ENCODE measurements around the gene LZTS3. TPM values are rescaled to one million over a fixed set of nuclear protein-coding genes. Genes with fewer than 3 reads are reported as not detected.
"Not testable (repeated sequence)": the region's sequence is repeated elsewhere in the genome, so short reads cannot be mapped to it uniquely, and the experiment has no call there.

LZTS3 gene
- total RNA-seq, 2 donors from 2014 or later = 26.8 to 27.7 TPM

GRCh38 chr20:3119044-3119443 lies 54.3 kb downstream of the LZTS3 start:
- H3K27ac Mint-ChIP-seq = no peak overlapping the region
- TF ChIP-seq CTCF (conservative IDR thresholded peaks at IDR 0.05) = no peak
- H3K9me3 ChIP-seq (ENCODE audit: control insufficient read depth, low read length) = peaks cover 26% of the 10 kb centered on the region
- peaks cover 45% of the 10 kb centered on the region for H3K36me3 Mint-ChIP-seq (ENCODE audit: low read depth)
- no peak overlapping the region for H3K4me3 ChIP-seq (ENCODE audit: low read length)
- H3K27me3 Mint-ChIP-seq (ENCODE audit: insufficient read depth) = peaks cover 2% of the 10 kb centered on the region
- no peak overlapping the region for H3K27ac ChIP-seq (ENCODE audit: low read depth, low read length)
- H3K4me1 ChIP-seq (ENCODE audit: control insufficient read depth, insufficient read depth, low read length) = no peaks in the 10 kb centered on the region
- no peak overlapping the region for H3K4me3 Mint-ChIP-seq
- no peak overlapping the region for H3K9ac ChIP-seq (ENCODE audit: extremely low read depth, low read length, poor library complexity, severe bottlenecking)
- 91 to 92% methylated on average over 4 to 5 of the region's 5 CpGs for WGBS, 2 experiments (ENCODE audit: insufficient coverage in 1 of 2, insufficient read length in 1 of 2)
- no peaks in the 10 kb centered on the region for H3K27me3 ChIP-seq (ENCODE audit: control insufficient read depth, insufficient read depth, low read length, poor library complexity, severe bottlenecking)
- DNase-seq = no peak
- peaks cover 24% of the 10 kb centered on the region for H3K9me3 Mint-ChIP-seq
- peaks cover 39% of the 10 kb centered on the region for H3K36me3 ChIP-seq (ENCODE audit: control insufficient read depth, insufficient read depth, low read length)
- peaks cover 2% of the 10 kb centered on the region for H3K4me1 Mint-ChIP-seq

GRCh38 chr20:3117839-3118379 lies 55.4 kb downstream of the LZTS3 start:
- H3K27me3 ChIP-seq (ENCODE audit: control insufficient read depth, insufficient read depth, low read length, poor library complexity, severe bottlenecking); H3K27me3 Mint-ChIP-seq (ENCODE audit: insufficient read depth): not testable (repeated sequence)
- 78 to 86% methylated on average over 6 to 13 of the region's 14 CpGs for WGBS, 2 experiments (ENCODE audit: insufficient coverage in 1 of 2, insufficient read length in 1 of 2)

GRCh38 chr20:3116341-3116740 lies 57.0 kb downstream of the LZTS3 start:
- H3K4me1 Mint-ChIP-seq = peaks cover 2% of the 10 kb centered on the region
- Histone ChIP-seq H3K27ac (ENCODE audit: low read depth, low read length) (no peak overlapping the region), H3K27me3 (ENCODE audit: control insufficient read depth, insufficient read depth, low read length, poor library complexity, severe bottlenecking) (no peaks in the 10 kb centered on the region), H3K9ac (ENCODE audit: extremely low read depth, low read length, poor library complexity, severe bottlenecking) (no peak overlapping the region), H3K4me1 (ENCODE audit: control insufficient read depth, insufficient read depth, low read length) (no peaks in the 10 kb centered on the region), H3K36me3 (ENCODE audit: control insufficient read depth, insufficient read depth, low read length) (peaks cover 17% of the 10 kb centered on the region), H3K4me3 (ENCODE audit: low read length) (no peak overlapping the region), H3K9me3 (ENCODE audit: control insufficient read depth, low read length) (no peaks in the 10 kb centered on the region)
- no peaks in the 10 kb centered on the region for H3K27me3 Mint-ChIP-seq (ENCODE audit: insufficient read depth)
- H3K36me3 Mint-ChIP-seq (ENCODE audit: low read depth) = peaks cover 24% of the 10 kb centered on the region
- no peak overlapping the region for H3K27ac Mint-ChIP-seq
- no peak for DNase-seq
- WGBS, 2 experiments (ENCODE audit: insufficient coverage in 1 of 2, insufficient read length in 1 of 2) = 90 to 100% methylated on average over 3 to 4 of the region's 4 CpGs
- TF ChIP-seq CTCF (conservative IDR thresholded peaks at IDR 0.05) = no peak
- H3K9me3 Mint-ChIP-seq = no peaks in the 10 kb centered on the region
- H3K4me3 Mint-ChIP-seq = no peak overlapping the region

More at GRCh38 chr20:3117839-3118379, 55.4 kb downstream of the LZTS3 start:
- not testable (repeated sequence) for H3K27ac ChIP-seq (ENCODE audit: low read depth, low read length); H3K4me3 ChIP-seq (ENCODE audit: low read length); H3K4me1 ChIP-seq (ENCODE audit: control insufficient read depth, insufficient read depth, low read length); H3K4me3 Mint-ChIP-seq; H3K4me1 Mint-ChIP-seq; H3K27ac Mint-ChIP-seq; H3K9ac ChIP-seq (ENCODE audit: extremely low read depth, low read length, poor library complexity, severe bottlenecking)
- Histone ChIP-seq H3K9me3 (ENCODE audit: control insufficient read depth, low read length) (peaks cover 14% of the 10 kb centered on the region), H3K36me3 (ENCODE audit: control insufficient read depth, insufficient read depth, low read length) (peaks cover 33% of the 10 kb centered on the region)
- peak; percentile 82 for TF ChIP-seq CTCF (conservative IDR thresholded peaks at IDR 0.05)
- Mint-ChIP-seq H3K36me3 (ENCODE audit: low read depth) (peaks cover 40% of the 10 kb centered on the region), H3K9me3 (peaks cover 12% of the 10 kb centered on the region)
- peak; percentile 85 for DNase-seq
